Measurements from ENCODE around the gene GNE. TPM values are rescaled to one million over a fixed set of nuclear protein-coding genes. Genes with fewer than 3 reads are reported as not detected.
A peak's percentile ranks its signal among the peaks of the same experiment; 100 is the strongest.

Gene GNE
- total and polyA plus RNA-seq, 2 of the 13 experiments (the other 11 are each of a cell fraction or from before 2014, with no cell fraction given): 16.1 to 24.1 TPM

- TF ChIP-seq ZNF644 (CRISPR knock-in tag; IDR thresholded peaks at IDR 0.05; ENCODE audit: low read depth): 0 out of 2 replicates have a peak, but pooled peaks have one; percentile 19
- TF ChIP-seq AGO2 (optimal IDR thresholded peaks at IDR 0.05; ENCODE audit: low read depth, low read length): no peak
- no peak for TF ChIP-seq FOXK2 (IDR thresholded peaks at IDR 0.05)
- peak; percentile 50; the same call in 1 of the 2 replicates for TF ChIP-seq GATAD2A (CRISPR knock-in tag; IDR thresholded peaks at IDR 0.05)
- 0 out of 2 replicates have a peak, but pooled peaks have one; percentile 17 for TF ChIP-seq ARID5B (CRISPR knock-in tag; IDR thresholded peaks at IDR 0.05)
- TF ChIP-seq HDAC1 (CRISPR knock-in tag; IDR thresholded peaks at IDR 0.05): no peak
- peak; percentile 53 for TF ChIP-seq PAXIP1 (CRISPR knock-in tag; conservative IDR thresholded peaks at IDR 0.05)
- no peak for TF ChIP-seq ZNF724P (CRISPR knock-in tag; IDR thresholded peaks at IDR 0.05; ENCODE audit: borderline replicate concordance)
- no peak for TF ChIP-seq REL (CRISPR knock-in tag; conservative IDR thresholded peaks at IDR 0.05)
- TF ChIP-seq NFKBIZ (CRISPR knock-in tag; IDR thresholded peaks at IDR 0.05): no peak
- no peak for TF ChIP-seq ZNF670 (CRISPR knock-in tag; IDR thresholded peaks at IDR 0.05; ENCODE audit: borderline replicate concordance)
- no peak for TF ChIP-seq BCLAF1 (IDR thresholded peaks at IDR 0.05)
- no peak for TF ChIP-seq POLR2AphosphoS5 (IDR thresholded peaks at IDR 0.05; ENCODE audit: low read depth, low read length)
- no peak for TF ChIP-seq ZNF329 (CRISPR knock-in tag; IDR thresholded peaks at IDR 0.05; ENCODE audit: low read depth)
- peak; percentile 20; the same call in 1 of the 2 replicates for TF ChIP-seq ARID4A (CRISPR knock-in tag; IDR thresholded peaks at IDR 0.05; ENCODE audit: borderline replicate concordance)
- TF ChIP-seq ZFYVE20 (CRISPR knock-in tag; IDR thresholded peaks at IDR 0.05; ENCODE audit: borderline replicate concordance, low read depth): no peak
These were observed 36.6 kb downstream of the GNE start (continued) for GRCh38 chr9:36221667-36222066.
